Measurements from ENCODE around the gene PDE6A. TPM values are rescaled to one million over a fixed set of nuclear protein-coding genes. Genes with fewer than 3 reads are reported as not detected.
A peak's percentile ranks its signal among the peaks of the same experiment; 100 is the strongest.

PDE6A gene
- total RNA-seq, 4 donors from 2014 or later = 0.04 to 3.8 (median 2.2) TPM

GRCh38 chr5:149828161-149829011, 116.2 kb downstream of the PDE6A start:
- H3K4me3 ChIP-seq = no peak overlapping the region
- H3K9me3 ChIP-seq = no peaks in the 10 kb centered on the region
- H3K4me1 ChIP-seq = peaks cover 0 to 50% (median 24%) of the 10 kb centered on the region in 3 donors
- H3K36me3 ChIP-seq = peaks cover 0 to 83% (median 0%) of the 10 kb centered on the region in 3 donors
- peak overlapping the region; percentile 23 to 91 (median 67) for H3K27ac ChIP-seq
- 28 to 31% methylated on average over 7 to 11 of the region's 11 CpGs for WGBS, 2 donors
- TF ChIP-seq POLR2A (IDR thresholded peaks at IDR 0.05) (no peak), CTCF (IDR thresholded peaks at IDR 0.05) (peak; percentile 74 to 96 (median 92))
- no peak for DNase-seq
- H3K27me3 ChIP-seq = no peaks in the 10 kb centered on the region
- intact Hi-C loops (cut with DNase I) = loop anchor here (5.0 kb wide), 1 partner anchor 171 kb away; no protein-coding TSS in a partner anchor

GRCh38 chr5:149827546-149827945, 117.0 kb downstream of the PDE6A start:
- H3K27me3 ChIP-seq = no peaks in the 10 kb centered on the region
- no peaks in the 10 kb centered on the region for H3K9me3 ChIP-seq
- no peak for DNase-seq
- H3K27ac ChIP-seq = peak overlapping the region; percentile 16 to 91 (median 54)
- no peak overlapping the region for H3K4me3 ChIP-seq
- intact Hi-C loops (cut with DNase I) = loop anchor here (5.0 kb wide), 1 partner anchor 170 kb away; no protein-coding TSS in a partner anchor
- peaks cover 0 to 76% (median 0%) of the 10 kb centered on the region in 3 donors for H3K36me3 ChIP-seq
- peaks cover 0 to 58% (median 30%) of the 10 kb centered on the region in 3 donors for H3K4me1 ChIP-seq
- TF ChIP-seq POLR2A (IDR thresholded peaks at IDR 0.05) (no peak), CTCF (IDR thresholded peaks at IDR 0.05) (no peak)
- 88 to 92% methylated on average over 5 of the region's 5 CpGs for WGBS, 2 donors

GRCh38 chr5:149827086-149827485, 117.5 kb downstream of the PDE6A start:
- Histone ChIP-seq H3K27me3 (no peaks in the 10 kb centered on the region), H3K4me3 (no peak overlapping the region), H3K27ac (peak overlapping the region in 3 of 4 donors; percentile 78 to 91 (median 86)), H3K36me3 (peaks cover 0 to 76% (median 0%) of the 10 kb centered on the region in 3 donors), H3K4me1 (peaks cover 0 to 58% (median 30%) of the 10 kb centered on the region in 3 donors), H3K9me3 (no peaks in the 10 kb centered on the region)
- DNase-seq = no peak
- TF ChIP-seq POLR2A (IDR thresholded peaks at IDR 0.05) (no peak), CTCF (IDR thresholded peaks at IDR 0.05) (no peak)
- intact Hi-C loops (cut with DNase I) = loop anchor here (5.0 kb wide), 1 partner anchor 170 kb away; no protein-coding TSS in a partner anchor
- 75 to 76% methylated on average over 5 of the region's 5 CpGs for WGBS, 2 donors

- H3K9me3 ChIP-seq = no peaks in the 10 kb centered on the region
- H3K4me3 ChIP-seq = no peak overlapping the region
- H3K36me3 ChIP-seq = peaks cover 0 to 76% (median 0%) of the 10 kb centered on the region in 3 donors
- H3K27ac ChIP-seq = peak overlapping the region in 3 of 4 donors; percentile 78 to 91 (median 86)
- intact Hi-C loops (cut with DNase I) = loop anchor here (5.0 kb wide), 1 partner anchor 169 kb away; no protein-coding TSS in a partner anchor
- H3K27me3 ChIP-seq = no peaks in the 10 kb centered on the region
- H3K4me1 ChIP-seq = peaks cover 0 to 60% (median 32%) of the 10 kb centered on the region in 3 donors
- TF ChIP-seq POLR2A (IDR thresholded peaks at IDR 0.05) = no peak
- TF ChIP-seq CTCF (IDR thresholded peaks at IDR 0.05) = no peak
- DNase-seq = no peak
- 35 to 72% methylated on average over 3 to 5 of the region's 9 CpGs for WGBS, 2 donors
These were observed 118.0 kb downstream of the PDE6A start for GRCh38 chr5:149826574-149826973.

GRCh38 chr5:149824846-149825245, 119.7 kb downstream of the PDE6A start:
- intact Hi-C loops (cut with DNase I) = loop anchor here (5.0 kb wide), 1 partner anchor 168 kb away; no protein-coding TSS in a partner anchor
- peak overlapping the region; percentile 57 to 91 (median 82) for H3K27ac ChIP-seq
- H3K4me3 ChIP-seq = no peak overlapping the region
- no peaks in the 10 kb centered on the region for H3K9me3 ChIP-seq
- peaks cover 0 to 68% (median 0%) of the 10 kb centered on the region in 3 donors for H3K36me3 ChIP-seq
- H3K4me1 ChIP-seq = peaks cover 0 to 74% (median 42%) of the 10 kb centered on the region in 3 donors
- TF ChIP-seq CTCF (IDR thresholded peaks at IDR 0.05) (no peak), POLR2A (IDR thresholded peaks at IDR 0.05) (no peak)
- DNase-seq = no peak
- WGBS, 2 donors = 57 to 76% methylated on average over 10 to 13 of the region's 16 CpGs
- no peaks in the 10 kb centered on the region for H3K27me3 ChIP-seq
